K562 (cell line): ENCODE measurements around the gene MVB12B. TPM values are rescaled to one million over a fixed set of nuclear protein-coding genes. Genes with fewer than 3 reads are reported as not detected.

ENCODE experiments used
- ATAC-seq: fragments of 200-7000 bp; cut with Tn5 transposase; 3 replicates; pipeline ENCODE4 v1.9.1; 2020; ENCODE audit warnings: moderate library complexity
- BruUV-seq: library from RNA; stranded (reverse); fragments of 400-500 nt; replicated peaks from 2 replicates; lab custom pipeline; 2021; lab: Mats Ljungman, UMichigan
- CTCF ChIA-PET: fragments of 300-600 bp; formaldehyde crosslinking; extraction: SDS; loops from one replicate; lab custom pipeline; 2021; ENCODE audit warnings: low intra/inter-chr PET ratio; lab: Yijun Ruan, JAX
- POLR2A ChIA-PET: fragments of 300-600, 350-650 bp; sonication (Branson Sonifier 250); formaldehyde crosslinking; extraction: SDS; loops from one replicate; lab custom pipeline; 2021; ENCODE audit warnings: antibody characterized with exemption, inconsistent platforms; lab: Yijun Ruan, JAX
- DNase-seq, 4 experiments: peaks; one replicate each; pipeline versions ENCODE4 v3.0.0 to v3.0.0-alpha.2; 2011 to 2018; ENCODE audit warnings: low spot score in 3 of 4, mixed read lengths in 3 of 4; ENCODE audit errors: extremely low read depth in 1 of 4
- FAIRE-seq: peaks from 2 replicates; lab custom pipeline; 2011; peaks lifted over from hg19 to GRCh38; lab: Jason Lieb, UNC
- H2AFZ ChIP-seq: 2 replicates; pipeline ENCODE4 v1.6.0; 2011; ENCODE audit warnings: low read depth, low read length, control low read depth, inconsistent platforms
- H3K27ac ChIP-seq: fragments of 200-600 bp; 3 replicates; pipeline ENCODE4 v1.8.0; 2011; ENCODE audit warnings: low read depth, mild to moderate bottlenecking, control low read depth, inconsistent platforms, low read length, moderate library complexity, mixed read lengths; ENCODE audit errors: extremely low read depth
- H3K27me3 ChIP-seq, 2 experiments: fragments of 300-600 bp in 1 of 2; 2 replicates in 1 of 2; 3 replicates in 1 of 2; pipeline versions ENCODE4 v1.6.0 to v1.8.0; 2011; ENCODE audit warnings: inconsistent platforms in 2 of 2, low read length in 2 of 2, mild to moderate bottlenecking in 1 of 2, mixed read lengths in 1 of 2, moderate library complexity in 1 of 2; ENCODE audit not compliant: control insufficient read depth in 2 of 2, insufficient read depth in 2 of 2
- H3K36me3 ChIP-seq: fragments of 300-600 bp; 3 replicates; pipeline ENCODE4 v1.8.0; 2011; ENCODE audit warnings: mild to moderate bottlenecking, low read length, inconsistent platforms; ENCODE audit not compliant: control insufficient read depth, insufficient read depth
- H3K4me1 ChIP-seq, 2 experiments: fragments of 200-600 bp in 1 of 2; replicated peaks in 1 of 2; 2 replicates in 1 of 2; 3 replicates in 1 of 2; pipeline versions ENCODE4 v1.5.1 to v1.8.0; 2011; ENCODE audit warnings: inconsistent platforms in 2 of 2, low read length in 2 of 2, mild to moderate bottlenecking in 1 of 2, mixed read lengths in 1 of 2, moderate library complexity in 1 of 2; ENCODE audit not compliant: control insufficient read depth in 2 of 2, insufficient read depth in 2 of 2
- H3K4me2 ChIP-seq: 2 replicates; pipeline ENCODE4 v1.6.1; 2011; ENCODE audit warnings: low read length, control low read depth, inconsistent platforms, mixed read lengths; ENCODE audit not compliant: insufficient read depth
- H3K4me3 ChIP-seq: fragments of 200-600 bp; sonication (generic), shearing (Covaris generic); 2 replicates; pipeline ENCODE4 v1.5.1; 2016; ENCODE audit warnings: control low read depth, inconsistent platforms
- H3K79me2 ChIP-seq: fragments of 200-600 bp; 3 replicates; pipeline ENCODE4 v1.8.0; 2011; ENCODE audit warnings: low read length, inconsistent platforms; ENCODE audit not compliant: control insufficient read depth, insufficient read depth
- H3K9ac ChIP-seq, 2 experiments: 2 replicates each; pipeline versions ENCODE4 v1.6.0 to v1.6.1; 2011; ENCODE audit warnings: low read depth in 2 of 2, low read length in 2 of 2, control low read depth in 1 of 2, inconsistent platforms in 1 of 2, mild to moderate bottlenecking in 1 of 2, mixed read lengths in 1 of 2; ENCODE audit not compliant: insufficient read depth in 1 of 2
- H3K9me1 ChIP-seq: one replicate; pipeline ENCODE4 v1.6.0; 2011; ENCODE audit warnings: inconsistent platforms, mild to moderate bottlenecking, low read length, moderate library complexity; ENCODE audit not compliant: control insufficient read depth, insufficient read depth
- H3K9me3 ChIP-seq: replicated peaks from 2 replicates; pipeline ENCODE4 v1.5.1; 2011; ENCODE audit warnings: low read depth, low read length, inconsistent platforms; ENCODE audit not compliant: control insufficient read depth, insufficient read depth
- H4K20me1 ChIP-seq: replicated peaks from 2 replicates; pipeline ENCODE4 v1.6.1; 2011; ENCODE audit warnings: low read length, inconsistent platforms, mixed read lengths; ENCODE audit not compliant: control insufficient read depth, insufficient read depth
- CC2D1A ChIP-seq: fragments of 450-650 bp; IDR thresholded peaks from 2 replicates; pipeline ENCODE4 v1.6.1; 2017; ENCODE audit warnings: mild to moderate bottlenecking
- CREB1 ChIP-seq, 2 experiments: sonication (generic) in 1 of 2; formaldehyde crosslinking in 1 of 2; IDR thresholded peaks; 2 replicates each; pipeline versions ENCODE4 v1.6.1 to v1.8.0; 2012 to 2022; ENCODE audit warnings: inconsistent platforms in 1 of 2, mild to moderate bottlenecking in 1 of 2, missing genetic modification reagents in 1 of 2, moderate library complexity in 1 of 2
- FOXM1 ChIP-seq, 2 experiments: fragments of 450-650 bp in 1 of 2; sonication (generic) in 1 of 2; formaldehyde crosslinking in 1 of 2; IDR thresholded peaks; 2 replicates each; pipeline versions ENCODE4 v1.6.1 to v1.9.0; 2017 to 2022; ENCODE audit warnings: low read depth in 2 of 2, mild to moderate bottlenecking in 2 of 2, missing genetic modification reagents in 1 of 2, moderate library complexity in 1 of 2
- GTF3C2 ChIP-seq: IDR thresholded peaks from 3 replicates; pipeline ENCODE4 v1.6.1; 2011; ENCODE audit warnings: borderline replicate concordance, mild to moderate bottlenecking, moderate library complexity; ENCODE audit not compliant: insufficient read length; ENCODE audit errors: extremely low read depth
- HDGF ChIP-seq: fragments of 450-650 bp; IDR thresholded peaks from 2 replicates; pipeline ENCODE4 v1.6.1; 2016
- HMGXB4 ChIP-seq: sonication (generic); formaldehyde crosslinking; IDR thresholded peaks from 2 replicates; pipeline ENCODE4 v1.8.1; 2023; ENCODE audit warnings: mild to moderate bottlenecking, missing genetic modification reagents
- TARDBP ChIP-seq: fragments of 450-650 bp; IDR thresholded peaks from 2 replicates; pipeline ENCODE4 v1.6.1; 2016
- THAP7 ChIP-seq: fragments of 250-450 bp; sonication (Bioruptor Pico); IDR thresholded peaks from 2 replicates; pipeline ENCODE4 v1.5.0; 2021
- ZNF124 ChIP-seq: sonication (generic); formaldehyde crosslinking; IDR thresholded peaks from 2 replicates; pipeline ENCODE4 v1.8.1; 2022; ENCODE audit warnings: missing genetic modification reagents
- ZNF280A ChIP-seq: fragments of 450-650 bp; IDR thresholded peaks from 2 replicates; pipeline ENCODE4 v1.6.1; 2018; ENCODE audit warnings: mild to moderate bottlenecking, low read depth; ENCODE audit not compliant: partially characterized antibody
- ZNF311 ChIP-seq: fragments of 250-450 bp; sonication (Bioruptor Pico); IDR thresholded peaks from 2 replicates; pipeline ENCODE4 v1.4.0; 2020; ENCODE audit warnings: mild to moderate bottlenecking, moderate library complexity
- WGBS: fragments of 100-300 bp; shearing (Covaris generic); methylation state at CpG from one replicate; pipeline ENCODE4 v1.1.6; 2016; ENCODE audit warnings: low coverage, mixed read lengths; ENCODE audit not compliant: insufficient coverage; ENCODE audit errors: missing lambda C conversion rate; 5-methylcytosine and 5-hydroxymethylcytosine counted together
- in situ Hi-C: fragments of 300-500 bp; cut with MboI; formaldehyde crosslinking; loops from 4 replicates; pipeline ENCODE4 v1.15.0; 2018; ENCODE audit warnings: inconsistent platforms, mixed read lengths
- intact Hi-C: fragments of 100-400 bp; cut with micrococcal nuclease; formaldehyde crosslinking; loops from 2 replicates; pipeline ENCODE4 v1.14.2; 2022
- polyA plus RNA-seq, 8 experiments: library from polyadenylated mRNA; depleted of rRNA in 4 of 8; stranded (reverse) in 5 of 8; unstranded in 3 of 8; fragments of >200 nt; fragmentation: Nextera tagmentation in 2 of 8; fragmentation: Illumina TruSeq in 1 of 8; extraction: Ambion mirVana in 2 of 8; extraction: Trizol in 1 of 8; gene quantifications; 2 replicates each; pipeline versions ENCODE4 v1.2.1 to v1.2.3, GENCODE V29; 2011 to 2014; ENCODE audit warnings: inconsistent platforms in 1 of 8, missing spikeins in 1 of 8
- total RNA-seq, 7 experiments: library from RNA; depleted of rRNA in 6 of 7; stranded (reverse); fragments of >200 nt in 6 of 7; fragmentation: Illumina TruSeq in 2 of 7; extraction: Trizol in 2 of 7; gene quantifications; 2 replicates each; pipeline versions ENCODE4 v1.2.1 to v1.2.3, GENCODE V29; 2011 to 2021; ENCODE audit warnings: low replicate concordance in 1 of 7

Gene MVB12B
- total and polyA plus RNA-seq, 9 of the 15 experiments (the other 6 are each of a cell fraction or from before 2014, with no cell fraction given), result not detected

GRCh38 chr9:126459546-126459945, 132.9 kb downstream of the MVB12B start:
- Histone ChIP-seq H3K4me1 (no peaks in the 10 kb centered on the region), H3K4me3 (no peak overlapping the region), H2AFZ (no peak overlapping the region), H3K27ac (no peak overlapping the region), H3K27me3 (peaks cover 32 to 74% of the 10 kb centered on the region in 2 experiments), H4K20me1 (0 out of 2 replicates have a peak, but pooled peaks cover 5% of the 10 kb centered on the region), H3K79me2 (no peaks in the 10 kb centered on the region), H3K9me1 (no peaks in the 10 kb centered on the region), H3K36me3 (no peaks in the 10 kb centered on the region), H3K4me2 (no peak overlapping the region), H3K9ac (no peak overlapping the region), H3K9me3 (no peaks in the 10 kb centered on the region)
- POLR2A ChIA-PET, result no interaction called here
- BruUV-seq, result no TSS peak
- CTCF ChIA-PET, result no interaction called here
- in situ Hi-C loops (no loop called here), intact Hi-C loops (no loop called here)
- FAIRE-seq (no peak), DNase-seq (no peak), ATAC-seq (no peak)
- WGBS, result under 1% methylated on average over 16 of the region's 16 CpGs
- TF ChIP-seq ZNF124 (CRISPR knock-in tag) (no peak), HDGF (no peak), TARDBP (no peak), CC2D1A (no peak), THAP7 (CRISPR knock-in tag) (no peak), FOXM1 (IDR thresholded peaks at IDR 0.05; ENCODE audit: low read depth) (no peak), FOXM1 (CRISPR knock-in tag; IDR thresholded peaks at IDR 0.05; ENCODE audit: low read depth) (no peak), ZNF311 (CRISPR knock-in tag) (no peak), HMGXB4 (no peak), ZNF280A (no peak), GTF3C2 (no peak), CREB1 (IDR thresholded peaks at IDR 0.05) (no peak), CREB1 (CRISPR knock-in tag; IDR thresholded peaks at IDR 0.05) (no peak)
